ENCODE data around the gene IMPG1. TPM values are rescaled to one million over a fixed set of nuclear protein-coding genes. Genes with fewer than 3 reads are reported as not detected.

The IMPG1 gene
- total and polyA plus RNA-seq, 2 of the 8 experiments (the other 6 are each of a cell fraction or from before 2014, with no cell fraction given) = 0.02 TPM; not detected in 1

DNA sequence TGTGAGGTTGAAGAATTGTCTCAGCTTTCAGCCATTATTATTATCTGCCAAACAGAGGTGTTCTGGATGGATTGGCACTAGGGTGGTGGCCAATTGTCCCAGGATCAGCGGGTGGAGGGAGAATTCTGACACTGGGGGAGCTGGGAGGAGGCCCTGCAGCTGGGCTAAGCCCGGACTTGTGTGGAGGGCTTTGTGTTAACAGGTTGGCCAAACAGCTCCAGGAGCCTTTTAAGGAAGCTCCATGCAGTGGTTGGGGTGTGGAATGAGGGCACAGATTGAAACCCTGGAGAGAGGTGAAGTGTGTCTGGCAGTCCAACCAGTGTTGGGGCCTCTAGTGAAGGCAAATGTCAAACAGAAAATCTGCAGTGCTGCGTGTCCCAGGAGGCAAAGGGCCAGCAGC, 135.8 kb downstream of the IMPG1 start:
- Histone ChIP-seq H3K4ac (replicated peaks; ENCODE audit: insufficient read length, low read depth, low read length) (no peak overlapping the region), H4K8ac (ENCODE audit: extremely low read depth, insufficient read depth, low read length) (no peak overlapping the region), H3K9me3 (ENCODE audit: insufficient read depth in 2 of 2, low read depth in 1 of 2, low read length in 1 of 2) (no peaks in the 10 kb centered on the region), H3K18ac (ENCODE audit: extremely low read depth, low read length) (no peak overlapping the region), H2BK12ac (ENCODE audit: low read depth, low read length) (no peak overlapping the region), H3K4me1 (replicated peaks in 1 of 4; ENCODE audit: control insufficient read depth in 3 of 4, insufficient read depth in 4 of 4, low read length in 3 of 4) (peaks cover 0 to 2% (median 0%) of the 10 kb centered on the region in 4 experiments; a peak in 2 of 7 replicates), H2BK5ac (ENCODE audit: low read depth, low read length) (no peak overlapping the region), H3K23me2 (ENCODE audit: low read depth, low read length) (no peaks in the 10 kb centered on the region), H3K9ac (replicated peaks in 1 of 4; ENCODE audit: extremely low read depth in 1 of 4, low read depth in 3 of 4, low read length in 3 of 4) (no peak overlapping the region), H2AFZ (ENCODE audit: low read length) (no peak overlapping the region), H3K79me1 (ENCODE audit: low read depth, low read length) (no peaks in the 10 kb centered on the region), H3K14ac (ENCODE audit: insufficient read length) (no peak overlapping the region), H3K4me2 (ENCODE audit: insufficient read depth in 1 of 2, low read depth in 2 of 2, low read length in 2 of 2) (no peak overlapping the region), H2BK120ac (replicated peaks; ENCODE audit: low read depth, low read length) (no peak overlapping the region), H3K27ac (ENCODE audit: low read depth, low read length) (no peak overlapping the region), H4K20me1 (replicated peaks in 1 of 2; ENCODE audit: control insufficient read depth in 1 of 2, insufficient read depth in 2 of 2, low read length in 2 of 2) (no peaks in the 10 kb centered on the region), H3K56ac (replicated peaks; ENCODE audit: insufficient read length, low read depth, low read length) (no peak overlapping the region), H4K5ac (ENCODE audit: insufficient read length, low read depth, low read length) (no peak overlapping the region), H2BK15ac (ENCODE audit: low read length) (no peak overlapping the region), H3K23ac (ENCODE audit: insufficient read length) (no peak overlapping the region), H3K36me3 (ENCODE audit: control insufficient read depth in 2 of 4, insufficient read depth in 4 of 4, low read length in 3 of 4) (no peaks in the 10 kb centered on the region), H2BK20ac (ENCODE audit: low read length) (no peak overlapping the region), H3K79me2 (ENCODE audit: control insufficient read depth in 1 of 2, insufficient read depth in 2 of 2, low read length in 2 of 2) (no peaks in the 10 kb centered on the region), H2AK5ac (ENCODE audit: low read depth, low read length) (no peak overlapping the region), H4K91ac (replicated peaks; ENCODE audit: insufficient read length, low read length) (no peak overlapping the region), H3K4me3 (ENCODE audit: extremely low read depth in 1 of 4, insufficient read depth in 2 of 4, low read depth in 3 of 4, low read length in 4 of 4) (no peak overlapping the region), H3K27me3 (replicated peaks in 1 of 4; ENCODE audit: control insufficient read depth in 3 of 4, extremely low read depth in 1 of 4, insufficient read depth in 3 of 4, low read length in 3 of 4) (peaks cover 0 to 9% (median 2%) of the 10 kb centered on the region in 4 experiments; a peak in 3 of 7 replicates)
- WGBS, 2 experiments (ENCODE audit: extremely low coverage in 1 of 2, insufficient coverage in 1 of 2, insufficient read length in 1 of 2, insufficient replicate concordance in 2 of 2, low coverage in 1 of 2, low lambda C conversion rate in 2 of 2, missing lambda C conversion rate in 1 of 2) = 84% methylated on average over 3 of the region's 3 CpGs; no CpG with 5 or more reads in 1 of the 2 experiments
- CTCF ChIA-PET (ENCODE audit: partially characterized antibody) = interaction anchor here (0.7 to 5.7 kb wide), 3 partner anchors 9 to 413 kb away, joined by 3 to 47 read pairs (median 22); no protein-coding TSS in a partner anchor
- POLR2A ChIA-PET (ENCODE audit: partially characterized antibody) = no interaction called here
- no peak for FAIRE-seq
- DNase-seq (ENCODE audit: low read depth in 1 of 2, low spot score in 2 of 2) = no peak
- TF ChIP-seq FOSL1 (IDR thresholded peaks at IDR 0.05; ENCODE audit: insufficient read depth, low read depth, low read length) = no peak
- TF ChIP-seq RBBP5 (IDR thresholded peaks at IDR 0.05; ENCODE audit: borderline replicate concordance, low read depth, low read length) = no peak
- TF ChIP-seq, protein P1, sequence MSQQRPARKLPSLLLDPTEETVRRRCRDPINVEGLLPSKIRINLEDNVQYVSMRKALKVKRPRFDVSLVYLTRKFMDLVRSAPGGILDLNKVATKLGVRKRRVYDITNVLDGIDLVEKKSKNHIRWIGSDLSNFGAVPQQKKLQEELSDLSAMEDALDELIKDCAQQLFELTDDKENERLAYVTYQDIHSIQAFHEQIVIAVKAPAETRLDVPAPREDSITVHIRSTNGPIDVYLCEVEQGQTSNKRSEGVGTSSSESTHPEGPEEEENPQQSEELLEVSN (IDR thresholded peaks at IDR 0.05) = no peak
- no peak for TF ChIP-seq SP1 (IDR thresholded peaks at IDR 0.05; ENCODE audit: low read depth, low read length)
- TF ChIP-seq GTF2F1 (IDR thresholded peaks at IDR 0.05; ENCODE audit: borderline replicate concordance, low read depth, low read length) = no peak
- no peak for TF ChIP-seq ATF2 (IDR thresholded peaks at IDR 0.05; ENCODE audit: low read length)
- TF ChIP-seq CHD1 (IDR thresholded peaks at IDR 0.05; ENCODE audit: low read depth, low read length) = no peak
- no peak for TF ChIP-seq CTBP2 (IDR thresholded peaks at IDR 0.05; ENCODE audit: borderline replicate concordance, insufficient read depth, insufficient read length, low read length)
